Upper lobe of left lung (tissue), 4 donors: ENCODE results near the gene RFTN2.

Source experiments
- POLR2A ChIP-seq, 4 donors: fragments of 450-650 bp; IDR thresholded peaks; one replicate each; pipeline ENCODE4 v1.5.1; 2016 to 2017; ENCODE audit warnings: antibody characterized with exemption in 4 of 4, mild to moderate bottlenecking in 2 of 4
- POLR2AphosphoS5 ChIP-seq, 2 donors: sonication (generic); formaldehyde crosslinking; IDR thresholded peaks; one replicate each; pipeline ENCODE4 v1.5.1; 2017; ENCODE audit warnings: antibody characterized with exemption in 2 of 2
- TF ChIP-seq, protein P1 (sequence below), 6 experiments: fragments of 450-650 bp in 4 of 6; fragments of 200-600 bp in 2 of 6; sonication (generic) in 2 of 6; IDR thresholded peaks; one replicate each; pipeline ENCODE4 v1.5.1; 2016 to 2019; ENCODE audit warnings: antibody characterized with exemption in 6 of 6

DNA sequence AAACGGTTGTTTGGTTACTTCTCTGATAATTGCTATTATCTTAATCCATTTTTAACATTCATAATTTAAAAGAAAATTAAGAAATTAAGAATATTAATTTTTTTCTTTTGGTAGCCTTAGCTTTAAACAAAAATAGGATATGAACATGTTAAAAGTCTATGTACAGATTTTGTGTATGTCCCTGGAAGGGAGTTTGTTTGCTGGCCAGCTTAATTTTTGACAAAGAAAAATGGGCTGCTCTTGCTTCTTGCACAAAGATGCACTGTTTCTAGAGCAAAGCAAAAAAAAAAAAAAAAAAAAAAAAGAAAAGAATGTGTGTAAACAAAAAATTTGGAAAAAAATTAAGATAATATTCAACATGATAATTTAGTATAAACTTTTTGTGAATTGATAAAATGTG, 1.3 kb downstream of the RFTN2 start:
- TF ChIP-seq, protein P1, sequence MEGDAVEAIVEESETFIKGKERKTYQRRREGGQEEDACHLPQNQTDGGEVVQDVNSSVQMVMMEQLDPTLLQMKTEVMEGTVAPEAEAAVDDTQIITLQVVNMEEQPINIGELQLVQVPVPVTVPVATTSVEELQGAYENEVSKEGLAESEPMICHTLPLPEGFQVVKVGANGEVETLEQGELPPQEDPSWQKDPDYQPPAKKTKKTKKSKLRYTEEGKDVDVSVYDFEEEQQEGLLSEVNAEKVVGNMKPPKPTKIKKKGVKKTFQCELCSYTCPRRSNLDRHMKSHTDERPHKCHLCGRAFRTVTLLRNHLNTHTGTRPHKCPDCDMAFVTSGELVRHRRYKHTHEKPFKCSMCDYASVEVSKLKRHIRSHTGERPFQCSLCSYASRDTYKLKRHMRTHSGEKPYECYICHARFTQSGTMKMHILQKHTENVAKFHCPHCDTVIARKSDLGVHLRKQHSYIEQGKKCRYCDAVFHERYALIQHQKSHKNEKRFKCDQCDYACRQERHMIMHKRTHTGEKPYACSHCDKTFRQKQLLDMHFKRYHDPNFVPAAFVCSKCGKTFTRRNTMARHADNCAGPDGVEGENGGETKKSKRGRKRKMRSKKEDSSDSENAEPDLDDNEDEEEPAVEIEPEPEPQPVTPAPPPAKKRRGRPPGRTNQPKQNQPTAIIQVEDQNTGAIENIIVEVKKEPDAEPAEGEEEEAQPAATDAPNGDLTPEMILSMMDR (IDR thresholded peaks at IDR 0.05): no peak
- TF ChIP-seq POLR2A (IDR thresholded peaks at IDR 0.05) (no peak), POLR2AphosphoS5 (IDR thresholded peaks at IDR 0.05) (no peak)
